ENCODE results near the gene MAOA.

MAOA gene

GRCh38 chrX:43735957-43736356 is 79.9 kb downstream of the MAOA start:
- Histone ChIP-seq H2BK5ac (ENCODE audit: low read length) (no peak overlapping the region), H3K36me3 (replicated peaks in 1 of 2; ENCODE audit: control insufficient read depth in 2 of 2, insufficient read depth in 2 of 2, low read length in 2 of 2) (no peaks in the 10 kb centered on the region), H3K23ac (ENCODE audit: low read depth, low read length, poor library complexity) (no peak overlapping the region), H3K4me1 (ENCODE audit: control insufficient read depth in 2 of 2, insufficient read depth in 1 of 2, low read depth in 1 of 2, low read length in 2 of 2) (peaks cover 2 to 6% of the 10 kb centered on the region in 2 donors), H3K14ac (ENCODE audit: low read length) (no peak overlapping the region), H4K91ac (ENCODE audit: low read depth, low read length, poor library complexity) (no peak overlapping the region), H3K27ac (replicated peaks; ENCODE audit: low read length) (no peak overlapping the region), H4K8ac (ENCODE audit: low read depth, low read length) (no peak overlapping the region), H2BK12ac (ENCODE audit: low read length) (no peak overlapping the region), H3K4ac (ENCODE audit: low read length) (no peak overlapping the region), H2BK15ac (ENCODE audit: low read length) (no peak overlapping the region), H3K4me2 (ENCODE audit: insufficient read depth, low read length, poor library complexity, severe bottlenecking) (no peak overlapping the region), H3K79me1 (ENCODE audit: low read depth, low read length) (no peaks in the 10 kb centered on the region), H2BK120ac (ENCODE audit: low read depth, low read length) (no peak overlapping the region), H3K9me3 (replicated peaks in 1 of 2; ENCODE audit: control insufficient read depth in 2 of 2, insufficient read depth in 1 of 2, low read depth in 1 of 2, low read length in 2 of 2) (no peaks in the 10 kb centered on the region), H3K9ac (ENCODE audit: low read depth, low read length, poor library complexity) (no peak overlapping the region), H3K18ac (ENCODE audit: low read length) (no peak overlapping the region), H3K4me3 (ENCODE audit: low read length in 2 of 2) (no peak overlapping the region), H3K27me3 (ENCODE audit: control insufficient read depth in 3 of 3, insufficient read depth in 3 of 3, low read depth in 1 of 3, low read length in 3 of 3) (no peaks in the 10 kb centered on the region), H2AK5ac (ENCODE audit: low read depth, low read length) (no peak overlapping the region), H2AFZ (ENCODE audit: low read length) (no peak overlapping the region)
- DNase-seq (ENCODE audit: low spot score): no peak
- no CpG with 5 or more reads among the region's 3 CpGs for WGBS, 2 donors (ENCODE audit: extremely low coverage in 2 of 2, insufficient read length in 2 of 2, insufficient replicate concordance in 1 of 2)

- Histone ChIP-seq H3K27ac (replicated peaks; ENCODE audit: low read length) (no peak overlapping the region), H3K9ac (ENCODE audit: low read depth, low read length, poor library complexity) (no peak overlapping the region), H2AK5ac (ENCODE audit: low read depth, low read length) (no peak overlapping the region), H3K79me1 (ENCODE audit: low read depth, low read length) (no peaks in the 10 kb centered on the region), H2BK120ac (ENCODE audit: low read depth, low read length) (no peak overlapping the region), H3K23ac (ENCODE audit: low read depth, low read length, poor library complexity) (no peak overlapping the region), H2BK5ac (ENCODE audit: low read length) (no peak overlapping the region), H3K9me3 (replicated peaks in 1 of 2; ENCODE audit: control insufficient read depth in 2 of 2, insufficient read depth in 1 of 2, low read depth in 1 of 2, low read length in 2 of 2) (no peaks in the 10 kb centered on the region), H2AFZ (ENCODE audit: low read length) (no peak overlapping the region), H3K4me2 (ENCODE audit: insufficient read depth, low read length, poor library complexity, severe bottlenecking) (no peak overlapping the region), H2BK15ac (ENCODE audit: low read length) (no peak overlapping the region), H4K8ac (ENCODE audit: low read depth, low read length) (no peak overlapping the region), H3K27me3 (ENCODE audit: control insufficient read depth in 3 of 3, insufficient read depth in 3 of 3, low read depth in 1 of 3, low read length in 3 of 3) (no peaks in the 10 kb centered on the region), H4K91ac (ENCODE audit: low read depth, low read length, poor library complexity) (no peak overlapping the region), H3K4me1 (ENCODE audit: control insufficient read depth in 2 of 2, insufficient read depth in 1 of 2, low read depth in 1 of 2, low read length in 2 of 2) (no peaks in the 10 kb centered on the region), H3K4ac (ENCODE audit: low read length) (no peak overlapping the region), H3K4me3 (ENCODE audit: low read length in 2 of 2) (no peak overlapping the region), H3K14ac (ENCODE audit: low read length) (no peak overlapping the region), H2BK12ac (ENCODE audit: low read length) (no peak overlapping the region), H3K18ac (ENCODE audit: low read length) (no peak overlapping the region), H3K36me3 (replicated peaks in 1 of 2; ENCODE audit: control insufficient read depth in 2 of 2, insufficient read depth in 2 of 2, low read length in 2 of 2) (no peaks in the 10 kb centered on the region)
- no CpG with 5 or more reads among the region's 7 CpGs for WGBS, 2 donors (ENCODE audit: extremely low coverage in 2 of 2, insufficient read length in 2 of 2, insufficient replicate concordance in 1 of 2)
- no peak for DNase-seq (ENCODE audit: low spot score)
These were observed 85.9 kb downstream of the MAOA start for GRCh38 chrX:43741843-43742573.

- H3K14ac ChIP-seq (ENCODE audit: low read length): no peak overlapping the region
- H3K18ac ChIP-seq (ENCODE audit: low read length): no peak overlapping the region
- H2BK5ac ChIP-seq (ENCODE audit: low read length): no peak overlapping the region
- no peak overlapping the region for H2BK15ac ChIP-seq (ENCODE audit: low read length)
- no peak for DNase-seq (ENCODE audit: low spot score)
- no peak overlapping the region for H4K91ac ChIP-seq (ENCODE audit: low read depth, low read length, poor library complexity)
- H3K27ac ChIP-seq (replicated peaks; ENCODE audit: low read length): no peak overlapping the region
- no peaks in the 10 kb centered on the region for H3K36me3 ChIP-seq (replicated peaks in 1 of 2; ENCODE audit: control insufficient read depth in 2 of 2, insufficient read depth in 2 of 2, low read length in 2 of 2)
- no peaks in the 10 kb centered on the region for H3K27me3 ChIP-seq (ENCODE audit: control insufficient read depth in 3 of 3, insufficient read depth in 3 of 3, low read depth in 1 of 3, low read length in 3 of 3)
- WGBS, 2 donors (ENCODE audit: extremely low coverage in 2 of 2, insufficient read length in 2 of 2, insufficient replicate concordance in 1 of 2): no CpG with 5 or more reads among the region's 5 CpGs
- no peak overlapping the region for H3K4me2 ChIP-seq (ENCODE audit: insufficient read depth, low read length, poor library complexity, severe bottlenecking)
- H3K23ac ChIP-seq (ENCODE audit: low read depth, low read length, poor library complexity): no peak overlapping the region
- H2BK12ac ChIP-seq (ENCODE audit: low read length): no peak overlapping the region
- H3K4ac ChIP-seq (ENCODE audit: low read length): no peak overlapping the region
- no peak overlapping the region for H2AK5ac ChIP-seq (ENCODE audit: low read depth, low read length)
- H3K79me1 ChIP-seq (ENCODE audit: low read depth, low read length): no peaks in the 10 kb centered on the region
- H3K4me1 ChIP-seq (ENCODE audit: control insufficient read depth in 2 of 2, insufficient read depth in 1 of 2, low read depth in 1 of 2, low read length in 2 of 2): no peaks in the 10 kb centered on the region
- H3K9ac ChIP-seq (ENCODE audit: low read depth, low read length, poor library complexity): no peak overlapping the region
- H3K4me3 ChIP-seq (ENCODE audit: low read length in 2 of 2): no peak overlapping the region
- H3K9me3 ChIP-seq (replicated peaks in 1 of 2; ENCODE audit: control insufficient read depth in 2 of 2, insufficient read depth in 1 of 2, low read depth in 1 of 2, low read length in 2 of 2): no peaks in the 10 kb centered on the region
- no peak overlapping the region for H2BK120ac ChIP-seq (ENCODE audit: low read depth, low read length)
- H4K8ac ChIP-seq (ENCODE audit: low read depth, low read length): no peak overlapping the region
- no peak overlapping the region for H2AFZ ChIP-seq (ENCODE audit: low read length)
These were observed 87.2 kb downstream of the MAOA start for GRCh38 chrX:43743100-43743822.

- no peak overlapping the region for H2AFZ ChIP-seq (ENCODE audit: low read length)
- no peak overlapping the region for H2BK5ac ChIP-seq (ENCODE audit: low read length)
- H3K23ac ChIP-seq (ENCODE audit: low read depth, low read length, poor library complexity): no peak overlapping the region
- no peak overlapping the region for H3K4me2 ChIP-seq (ENCODE audit: insufficient read depth, low read length, poor library complexity, severe bottlenecking)
- no peak overlapping the region for H2BK120ac ChIP-seq (ENCODE audit: low read depth, low read length)
- H3K79me1 ChIP-seq (ENCODE audit: low read depth, low read length): no peaks in the 10 kb centered on the region
- H3K9ac ChIP-seq (ENCODE audit: low read depth, low read length, poor library complexity): no peak overlapping the region
- no peak overlapping the region for H3K14ac ChIP-seq (ENCODE audit: low read length)
- H2BK12ac ChIP-seq (ENCODE audit: low read length): no peak overlapping the region
- no peaks in the 10 kb centered on the region for H3K27me3 ChIP-seq (ENCODE audit: control insufficient read depth in 3 of 3, insufficient read depth in 3 of 3, low read depth in 1 of 3, low read length in 3 of 3)
- H3K4me1 ChIP-seq (ENCODE audit: control insufficient read depth in 2 of 2, insufficient read depth in 1 of 2, low read depth in 1 of 2, low read length in 2 of 2): no peaks in the 10 kb centered on the region
- H4K8ac ChIP-seq (ENCODE audit: low read depth, low read length): no peak overlapping the region
- H2BK15ac ChIP-seq (ENCODE audit: low read length): no peak overlapping the region
- WGBS, 2 donors (ENCODE audit: extremely low coverage in 2 of 2, insufficient read length in 2 of 2, insufficient replicate concordance in 1 of 2): no CpG with 5 or more reads among the region's 3 CpGs
- no peaks in the 10 kb centered on the region for H3K9me3 ChIP-seq (replicated peaks in 1 of 2; ENCODE audit: control insufficient read depth in 2 of 2, insufficient read depth in 1 of 2, low read depth in 1 of 2, low read length in 2 of 2)
- H3K4me3 ChIP-seq (ENCODE audit: low read length in 2 of 2): no peak overlapping the region
- no peak for DNase-seq (ENCODE audit: low spot score)
- H3K18ac ChIP-seq (ENCODE audit: low read length): no peak overlapping the region
- H2AK5ac ChIP-seq (ENCODE audit: low read depth, low read length): no peak overlapping the region
- no peak overlapping the region for H3K27ac ChIP-seq (replicated peaks; ENCODE audit: low read length)
- no peak overlapping the region for H4K91ac ChIP-seq (ENCODE audit: low read depth, low read length, poor library complexity)
- H3K4ac ChIP-seq (ENCODE audit: low read length): no peak overlapping the region
- H3K36me3 ChIP-seq (replicated peaks in 1 of 2; ENCODE audit: control insufficient read depth in 2 of 2, insufficient read depth in 2 of 2, low read length in 2 of 2): no peaks in the 10 kb centered on the region
These were observed 88.2 kb downstream of the MAOA start for GRCh38 chrX:43744284-43744683.

Measured in neuronal stem cell (in vitro differentiated cells).